ENCODE data around the gene STPG3.

The STPG3 gene

GRCh38 chr9:137251194-137251461 lies at the start of gene STPG3:
Gene STPG3, plus strand, starts transcription at chr9:137251286. Its CDS starts 1 bp downstream, at chr9:137251287.
- no peak for DNase-seq

DNA sequence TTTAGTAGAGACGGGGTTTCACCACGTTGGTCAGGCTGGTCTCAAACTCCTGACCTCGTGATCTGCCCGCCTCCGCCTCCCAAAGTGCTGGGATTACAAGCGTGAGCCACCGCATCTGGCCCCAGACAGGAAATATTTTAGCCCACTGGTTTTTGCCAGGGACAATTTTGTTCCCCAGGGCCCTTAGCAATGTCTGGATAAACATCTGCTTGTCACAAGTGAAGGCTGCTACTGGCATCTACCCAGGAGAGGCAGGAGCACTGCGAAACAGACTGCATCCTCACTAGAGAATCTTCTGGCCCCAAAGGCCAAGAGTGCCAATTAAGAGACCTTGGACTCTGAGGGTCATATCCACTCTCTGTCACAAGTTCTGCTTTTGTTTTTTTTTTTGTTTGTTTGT lies 48.1 kb upstream of the STPG3 start:
- DNase-seq: no peak

- no peak for DNase-seq
Observed at GRCh38 chr9:137204731-137205125, 46.4 kb upstream of the STPG3 start.

- peak; percentile 45 for DNase-seq
Observed at GRCh38 chr9:137205126-137206069, 45.7 kb upstream of the STPG3 start, which contains the start of the genes NDOR1 and TMEM203. Gene NDOR1, plus strand, starts transcription at chr9:137205700. Its CDS starts 78 bp downstream, at chr9:137205778. Gene TMEM203, minus strand, starts transcription at chr9:137205648. Its CDS starts 234 bp downstream, at chr9:137205414.

DNA sequence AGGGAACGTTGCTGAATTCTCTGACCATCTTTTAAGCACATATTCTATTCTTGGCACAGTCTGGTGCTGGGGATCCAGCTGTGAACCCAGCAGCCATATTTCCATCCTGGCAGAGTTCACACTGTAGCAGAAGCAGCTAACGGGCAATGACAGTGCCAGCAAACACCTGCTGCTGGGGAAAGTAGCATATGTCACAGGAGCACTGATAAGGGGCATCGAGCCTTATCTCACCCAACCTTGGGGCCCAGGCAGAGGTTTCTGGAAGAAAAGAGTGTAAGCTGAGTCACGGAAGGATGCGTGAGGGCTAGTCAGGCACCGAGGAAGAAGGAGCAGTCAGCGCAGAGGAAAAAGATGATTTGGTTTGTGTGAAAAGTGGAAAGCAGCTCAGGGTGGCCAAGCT lies 44.5 kb upstream of the STPG3 start:
- DNase-seq: no peak

DNA sequence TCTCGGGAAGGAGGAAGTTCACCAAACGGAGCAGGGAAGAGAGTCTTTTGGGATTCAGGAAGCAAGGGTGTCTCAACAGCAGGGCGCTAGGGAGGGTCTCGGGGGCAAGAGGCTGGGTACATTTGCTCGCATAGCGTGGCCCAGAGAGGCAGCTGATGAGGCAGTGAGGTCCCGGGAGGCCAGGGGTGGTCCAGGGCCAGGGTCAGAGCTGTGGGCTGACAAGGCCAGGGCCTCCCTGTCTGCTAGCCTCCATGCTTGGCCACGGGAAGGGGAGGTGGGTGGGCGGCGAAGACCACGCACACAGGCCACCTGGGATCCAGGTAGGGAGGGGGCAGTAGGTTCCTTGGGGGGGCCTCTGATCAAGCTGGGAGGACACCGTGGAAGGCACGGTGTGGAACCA lies 39.6 kb upstream of the STPG3 start:
- no peak for DNase-seq

DNA sequence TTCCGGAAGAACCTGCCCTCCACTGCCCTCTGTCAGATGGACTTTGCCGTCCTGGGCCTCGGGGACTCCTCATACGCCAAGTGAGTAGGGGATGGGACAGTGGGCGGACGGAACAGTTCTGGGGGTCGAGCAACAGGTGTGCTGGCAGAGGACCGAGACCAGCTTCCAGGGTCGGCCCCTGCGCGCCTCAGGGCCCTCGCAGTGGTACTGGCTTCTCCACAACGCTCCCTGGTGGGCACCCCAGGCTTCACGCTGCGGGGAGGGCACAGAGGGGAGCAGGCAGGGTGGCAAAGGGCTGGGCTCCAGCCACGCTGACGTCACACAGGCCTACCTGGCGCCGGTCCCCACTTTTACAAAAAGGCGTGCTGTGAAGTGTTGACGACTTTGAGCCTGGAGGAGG lies 38.6 kb upstream of the STPG3 start:
- DNase-seq: no peak

- no peak for DNase-seq
Observed at GRCh38 chr9:137213160-137214060, 37.7 kb upstream of the STPG3 start.

DNA sequence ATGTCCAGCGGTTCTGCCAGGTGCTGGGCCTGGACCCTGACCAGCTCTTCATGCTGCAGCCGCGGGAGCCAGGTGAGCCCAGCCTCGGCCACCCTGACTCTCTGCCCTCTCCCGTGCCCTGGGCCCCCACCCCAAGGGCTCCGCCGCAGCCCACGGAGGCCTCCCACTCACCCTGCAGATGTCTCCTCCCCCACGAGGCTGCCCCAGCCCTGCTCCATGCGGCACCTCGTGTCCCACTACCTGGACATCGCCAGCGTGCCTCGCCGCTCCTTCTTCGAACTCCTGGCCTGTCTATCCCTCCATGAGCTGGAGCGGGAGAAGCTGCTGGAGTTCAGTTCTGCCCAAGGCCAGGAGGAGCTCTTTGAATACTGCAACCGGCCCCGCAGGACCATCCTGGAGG lies 36.5 kb upstream of the STPG3 start:
- no peak for DNase-seq

DNA sequence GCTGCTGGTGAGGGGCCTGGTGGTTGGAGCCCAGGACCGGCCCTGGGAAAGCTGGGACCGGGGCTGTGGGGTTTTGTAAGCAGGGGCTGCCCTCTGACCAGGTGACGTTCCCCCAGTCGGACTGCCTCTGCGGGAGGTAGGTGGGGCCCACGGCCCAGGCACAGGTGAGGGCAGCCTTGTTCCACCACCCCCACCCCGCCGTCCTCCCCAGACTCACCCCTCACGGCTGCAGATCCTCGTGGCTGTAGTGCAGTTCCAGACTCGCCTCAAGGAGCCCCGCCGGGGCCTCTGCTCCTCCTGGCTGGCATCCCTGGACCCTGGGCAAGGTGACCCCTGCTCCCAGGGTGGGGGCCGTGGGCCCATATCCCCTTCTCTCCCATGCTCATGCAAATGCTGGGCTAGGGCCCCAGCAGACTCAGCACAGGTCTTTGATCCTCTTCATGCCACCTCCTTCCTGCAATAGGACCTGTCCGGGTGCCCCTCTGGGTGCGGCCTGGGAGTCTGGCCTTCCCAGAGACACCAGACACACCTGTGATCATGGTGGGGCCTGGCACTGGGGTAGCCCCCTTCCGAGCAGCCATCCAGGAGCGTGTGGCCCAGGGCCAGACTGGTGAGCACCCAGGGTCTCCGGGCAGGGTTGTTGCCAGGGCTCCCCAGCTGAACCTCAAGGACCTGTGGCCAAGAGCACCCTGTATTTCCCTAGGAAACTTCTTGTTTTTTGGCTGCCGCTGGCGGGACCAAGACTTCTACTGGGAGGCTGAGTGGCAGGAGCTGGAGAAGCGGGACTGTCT lies 35.7 kb upstream of the STPG3 start:
- DNase-seq: no peak

GRCh38 chr9:137216188-137216965 lies 34.7 kb upstream of the STPG3 start:
- DNase-seq: no peak

DNA sequence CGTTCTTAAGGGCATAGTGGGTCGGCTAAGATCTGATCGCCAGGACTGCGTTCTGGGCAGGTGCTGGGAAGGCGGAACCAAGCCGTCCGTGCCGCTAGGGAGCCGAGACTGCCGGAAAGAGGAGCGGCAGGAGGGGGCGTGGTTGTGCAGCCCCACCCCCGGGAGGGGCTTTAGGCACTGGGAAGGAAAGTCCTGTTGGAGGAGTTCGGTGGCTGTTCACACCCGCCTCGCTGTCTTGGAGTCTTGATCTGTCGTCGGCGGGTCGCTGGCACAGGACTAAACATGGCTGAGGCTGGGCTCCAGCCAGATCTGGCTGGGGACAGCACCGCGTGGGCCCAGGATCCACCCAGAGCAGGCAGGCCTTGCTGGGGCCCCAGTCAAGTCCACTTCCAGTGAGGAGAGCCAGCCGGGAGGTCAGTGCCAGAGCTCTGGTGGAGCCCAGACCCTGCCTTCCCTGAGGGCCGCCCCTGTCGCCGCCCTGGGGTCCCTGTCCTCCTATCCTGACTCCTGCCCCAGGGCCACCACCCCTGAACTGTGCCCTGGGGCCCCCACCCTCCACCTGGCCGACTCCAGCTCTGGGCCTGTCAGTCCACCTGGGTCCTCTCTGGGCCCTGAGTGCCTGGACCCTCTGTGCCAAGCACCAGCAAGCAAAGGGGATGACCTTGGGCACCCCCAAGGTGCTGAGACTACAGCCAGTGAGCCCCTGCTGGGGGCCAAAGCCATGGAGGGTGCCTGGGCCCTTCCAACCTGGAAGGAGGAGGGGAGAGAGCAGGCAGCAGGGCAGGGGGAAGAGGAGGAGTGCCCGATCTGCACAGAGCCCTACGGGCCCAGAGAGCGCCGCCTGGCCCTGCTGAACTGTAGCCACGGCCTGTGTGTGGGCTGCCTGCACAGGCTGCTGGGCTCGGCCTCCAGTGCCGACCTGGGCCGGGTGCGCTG lies 33.5 kb upstream of the STPG3 start:
- no peak for DNase-seq

- no peak for DNase-seq
Observed at GRCh38 chr9:137218212-137218753, 32.8 kb upstream of the STPG3 start.

GRCh38 chr9:137218754-137219271 lies 32.3 kb upstream of the STPG3 start:
- DNase-seq: no peak

GRCh38 chr9:137219757-137220316 lies 31.2 kb upstream of the STPG3 start:
- DNase-seq: no peak

- no peak for DNase-seq
Observed at GRCh38 chr9:137220317-137221094, 30.6 kb upstream of the STPG3 start.

GRCh38 chr9:137221095-137221505 lies 30.0 kb upstream of the STPG3 start:
- DNase-seq: no peak

DNA sequence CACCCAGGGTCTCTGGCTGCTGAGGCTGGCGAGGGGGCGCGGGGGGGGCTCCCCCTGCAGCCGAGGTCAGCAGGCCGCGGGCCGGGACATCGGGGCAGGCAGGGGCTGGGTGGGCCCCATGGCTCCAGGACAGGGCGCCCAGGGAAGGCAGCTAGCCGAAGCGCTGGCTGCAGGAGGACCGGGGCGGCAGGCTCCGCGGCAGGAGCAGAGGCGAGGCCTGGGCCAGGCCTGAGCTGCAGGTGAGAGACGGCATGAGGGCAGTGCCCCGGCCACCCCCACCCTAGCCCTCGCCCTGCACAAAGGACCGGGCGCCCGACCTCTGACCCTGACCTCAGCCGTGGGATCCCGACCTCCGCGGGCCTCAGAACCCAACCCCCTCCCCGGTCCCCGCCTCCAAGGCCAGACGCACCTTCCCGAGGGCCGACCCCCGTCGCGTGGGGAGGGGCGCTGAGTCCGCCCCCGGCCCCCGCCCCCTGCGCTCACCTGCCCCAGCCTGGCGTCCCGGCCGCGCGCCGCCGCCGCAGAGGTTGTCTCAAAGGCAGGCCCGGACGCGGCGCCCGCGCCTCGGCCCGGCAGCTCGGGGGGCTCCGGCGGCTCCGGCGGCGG lies 29.5 kb upstream of the STPG3 start:
- no peak for DNase-seq

Measured in NCI-H1092 treated with DMSO at 0.1 percent for 48 hours (cell line).